HG03064 (cell line): ENCODE measurements around the gene WWC2.

ENCODE experiments used
- ATAC-seq: cut with Tn5 transposase; IDR thresholded peaks from one replicate; pipeline ENCODE4 v1.9.1; 2021; ENCODE audit warnings: low read depth; ENCODE audit not compliant: unreplicated experiment

Gene WWC2

GRCh38 chr4:183364025-183364424 is 265.0 kb downstream of the WWC2 start:
- no peak for ATAC-seq

GRCh38 chr4:183366206-183366835 is 267.3 kb downstream of the WWC2 start:
- ATAC-seq = no peak

GRCh38 chr4:183369073-183369472 is 270.0 kb downstream of the WWC2 start:
- no peak for ATAC-seq
